Hepatocyte (in vitro differentiated cells): Measurements from ENCODE around the gene GMDS.

ENCODE experiments used
- CTCF ChIP-seq: fragments of 200-600 bp; sonication (generic); IDR thresholded peaks from 2 replicates; pipeline ENCODE4 v1.5.1; 2016; ENCODE audit warnings: antibody characterized with exemption, mild to moderate bottlenecking; ENCODE audit not compliant: poor library complexity
- EZH2 ChIP-seq: fragments of 200-600 bp; sonication (generic); IDR thresholded peaks from 2 replicates; pipeline ENCODE4 v1.6.1; 2016; ENCODE audit warnings: antibody characterized with exemption, mild to moderate bottlenecking, borderline replicate concordance
- EZH2phosphoT487 ChIP-seq: fragments of 200-600 bp; sonication (generic); IDR thresholded peaks from one replicate; pipeline ENCODE4 v1.6.1; 2018; ENCODE audit warnings: antibody characterized with exemption, mild to moderate bottlenecking, low read depth, moderate library complexity; ENCODE audit not compliant: unreplicated experiment, severe bottlenecking

GRCh38 chr6:2016040-2016439 lies 229.4 kb downstream of the GMDS start:
- TF ChIP-seq CTCF, result no peak
- TF ChIP-seq EZH2, result no peak
- TF ChIP-seq EZH2phosphoT487, result no peak
